NCI-H146 (cell line): ENCODE results near the gene ABCF2.

Source experiments
- DNase-seq: peaks from one replicate; lab custom pipeline; 2025; lab: John Stamatoyannopoulos, UW

ABCF2 gene

DNA sequence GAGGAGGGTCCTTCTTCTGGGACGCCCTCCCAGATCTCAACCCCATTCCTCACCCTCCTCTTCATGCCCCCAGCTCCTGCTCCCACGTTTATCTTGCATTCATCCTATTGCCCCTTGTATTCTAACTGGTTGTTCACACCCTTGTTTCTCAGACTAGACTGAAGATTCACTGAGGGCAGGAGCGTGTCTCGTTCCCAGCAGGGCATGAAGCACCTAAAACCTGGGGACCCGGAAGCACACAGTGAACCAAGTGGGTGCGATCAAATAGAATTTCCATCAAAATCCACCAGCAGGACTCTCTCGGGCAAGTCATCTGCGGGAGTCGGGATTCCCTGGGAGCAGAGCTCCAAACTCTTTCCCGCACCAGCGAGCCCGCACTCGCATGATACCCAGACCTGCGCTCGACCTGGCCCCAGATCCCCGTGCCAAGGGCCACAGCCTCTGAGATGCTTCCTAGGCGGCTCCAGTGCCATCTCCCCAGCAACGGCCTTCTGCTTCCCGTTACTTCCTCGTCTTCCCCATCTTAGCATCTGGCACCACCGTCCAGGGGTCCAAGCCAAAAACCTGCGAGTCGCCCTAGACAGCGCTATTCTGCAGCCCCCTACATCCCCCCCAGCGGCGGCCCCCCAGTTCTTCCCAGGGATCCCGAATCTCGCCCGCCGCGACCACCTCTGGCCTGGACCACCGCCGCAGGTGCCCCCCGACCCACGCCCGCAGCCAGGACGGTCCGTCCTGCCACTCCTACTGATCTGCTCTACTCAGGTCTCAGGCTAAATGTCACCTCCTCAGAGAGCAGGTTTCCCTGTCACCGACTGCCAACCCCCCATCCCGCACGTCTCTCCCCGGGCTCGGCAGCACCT, 53.4 kb downstream of the ABCF2 start:
- no peak for DNase-seq

DNA sequence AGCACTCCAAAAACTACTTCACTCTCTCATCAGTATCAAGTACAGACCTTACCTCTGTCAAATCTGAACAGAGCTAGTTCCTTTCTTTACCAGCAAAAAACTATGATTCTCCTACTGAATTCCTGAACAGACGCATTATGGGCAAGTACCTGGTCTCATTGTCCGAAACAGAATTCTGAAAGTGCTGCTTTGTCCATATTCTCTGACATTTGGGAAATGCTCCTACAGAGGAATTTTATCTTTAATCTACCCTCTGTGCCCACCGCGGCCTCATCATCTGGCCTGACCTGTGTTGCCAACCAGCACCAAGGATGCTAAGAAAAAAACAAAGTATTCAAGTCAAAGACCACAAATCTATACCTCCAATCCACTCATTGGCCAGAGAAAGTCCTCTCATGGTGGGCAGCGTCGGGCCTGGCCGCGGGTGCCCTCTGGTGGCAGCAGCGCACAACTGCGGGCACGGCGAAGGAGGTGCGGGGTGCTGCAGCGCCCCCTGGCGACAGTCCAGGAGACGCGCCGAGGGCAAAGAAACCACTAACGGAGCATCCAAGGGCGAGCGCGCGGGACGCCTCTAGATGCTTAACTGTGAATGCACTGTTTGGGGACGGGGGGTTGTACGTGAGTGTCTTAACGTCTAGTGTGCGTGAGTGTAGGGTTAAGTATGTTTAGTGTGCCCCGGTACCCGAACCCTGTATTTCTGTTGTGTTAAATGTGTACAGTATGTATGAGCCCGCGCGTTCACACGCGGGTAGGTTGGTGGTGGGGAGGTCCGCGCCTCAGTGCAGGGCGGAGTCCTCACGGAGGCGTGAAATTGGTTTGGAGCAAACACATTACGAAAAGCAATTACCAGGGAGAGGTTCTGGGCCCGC, 54.5 kb downstream of the ABCF2 start:
- DNase-seq: peak; percentile 57

DNA sequence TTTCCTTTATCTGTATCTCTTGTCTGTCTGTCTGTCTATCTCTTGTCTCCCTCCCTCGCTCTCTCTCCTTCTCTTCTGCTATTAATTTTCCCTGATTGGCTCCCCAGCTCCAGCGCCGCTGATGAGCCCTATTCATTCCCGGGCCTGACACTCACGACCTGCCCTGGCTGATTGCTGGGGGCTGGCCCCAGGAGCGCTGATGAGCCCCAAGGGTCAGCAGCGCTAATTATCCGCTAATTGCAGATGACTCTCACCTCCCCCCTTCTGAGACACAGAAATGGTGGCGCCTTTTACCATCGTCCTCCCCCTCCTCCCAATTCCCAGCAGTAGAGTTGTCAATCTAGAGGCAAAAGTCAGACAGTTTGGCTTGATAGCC, 58.2 kb downstream of the ABCF2 start:
- DNase-seq: no peak

DNA sequence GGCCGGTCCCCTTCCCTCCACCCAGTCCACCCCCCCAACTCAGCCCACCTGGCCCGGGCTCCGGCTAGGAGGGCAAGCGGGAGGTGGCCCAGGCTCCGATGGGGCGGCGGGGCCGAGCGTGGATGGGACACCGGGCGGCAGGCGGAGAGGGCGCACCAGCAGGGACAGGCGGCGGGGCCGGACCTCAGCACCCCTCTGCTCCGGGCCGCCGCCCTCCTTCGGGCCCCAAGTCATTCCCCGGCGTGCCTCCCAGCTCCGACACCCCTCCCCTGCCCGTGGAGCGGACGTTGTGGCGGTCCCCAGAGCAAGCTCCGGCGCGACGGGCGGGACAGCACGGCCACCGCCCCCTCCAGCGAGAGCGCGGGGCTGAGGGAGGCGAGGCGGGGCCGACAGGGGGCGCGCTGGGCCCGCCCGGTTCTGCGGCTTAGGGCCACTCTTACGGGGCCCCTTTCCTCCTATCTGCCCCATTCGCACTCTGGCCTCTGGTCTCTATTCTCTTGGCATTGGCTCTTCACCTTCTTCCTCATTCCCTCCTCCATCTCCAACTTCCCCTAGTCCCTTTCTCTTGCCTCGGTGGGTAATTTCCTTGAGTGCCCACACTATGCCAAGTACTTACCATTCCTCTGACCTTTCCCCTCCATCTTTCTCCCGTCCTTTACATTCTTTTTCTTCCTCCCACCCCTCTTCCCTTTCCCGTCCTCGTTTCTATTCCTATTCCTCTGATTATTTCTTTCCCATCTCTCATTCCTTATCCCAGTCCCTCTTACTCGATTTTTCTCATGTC, 58.8 kb downstream of the ABCF2 start:
- DNase-seq: peak; percentile 23

DNA sequence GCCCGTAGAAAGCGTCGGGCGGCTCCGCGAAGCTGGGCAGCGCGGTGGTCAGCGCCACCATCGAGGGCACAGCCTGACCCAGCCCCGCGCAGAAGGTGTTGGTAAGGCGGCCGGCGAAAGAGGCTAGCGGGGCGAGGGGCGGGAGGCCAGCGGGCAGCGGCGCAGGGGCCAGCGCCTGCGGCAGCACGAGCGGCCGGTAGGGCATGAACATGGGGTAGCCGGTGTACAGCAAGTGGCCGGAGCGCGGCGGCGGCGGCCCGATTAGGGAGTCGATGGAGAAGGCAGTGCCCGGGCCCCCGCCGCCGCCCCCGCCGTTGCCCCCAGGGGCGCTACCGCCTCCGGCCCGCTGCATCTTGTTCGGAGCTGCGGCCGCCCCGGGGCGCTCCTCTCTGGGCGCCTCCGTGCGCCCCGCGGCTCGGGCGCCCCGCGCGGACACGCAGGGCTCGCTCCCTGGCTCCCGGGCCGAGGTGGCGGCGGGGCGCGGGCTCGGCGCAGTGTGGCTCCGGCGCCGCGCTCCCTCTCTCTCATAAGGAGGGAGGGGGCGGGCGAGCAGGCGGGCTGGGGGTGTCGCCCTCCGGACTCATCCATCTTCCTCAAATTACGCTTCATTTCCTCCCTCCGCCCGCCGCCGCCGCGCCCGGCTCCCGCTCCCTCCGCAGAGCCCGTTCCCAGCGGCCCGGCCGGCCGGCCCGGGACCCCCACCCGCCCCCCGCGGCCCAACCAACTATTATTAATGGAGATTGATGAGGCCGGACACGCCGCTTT, 59.6 kb downstream of the ABCF2 start, which contains the start of gene GBX1:
TSS of gene GBX1 (minus strand) at position 498 of the 765 bp plus-strand sequence. CDS start at position 352, 146 bp downstream.
- peak; percentile 18 for DNase-seq

DNA sequence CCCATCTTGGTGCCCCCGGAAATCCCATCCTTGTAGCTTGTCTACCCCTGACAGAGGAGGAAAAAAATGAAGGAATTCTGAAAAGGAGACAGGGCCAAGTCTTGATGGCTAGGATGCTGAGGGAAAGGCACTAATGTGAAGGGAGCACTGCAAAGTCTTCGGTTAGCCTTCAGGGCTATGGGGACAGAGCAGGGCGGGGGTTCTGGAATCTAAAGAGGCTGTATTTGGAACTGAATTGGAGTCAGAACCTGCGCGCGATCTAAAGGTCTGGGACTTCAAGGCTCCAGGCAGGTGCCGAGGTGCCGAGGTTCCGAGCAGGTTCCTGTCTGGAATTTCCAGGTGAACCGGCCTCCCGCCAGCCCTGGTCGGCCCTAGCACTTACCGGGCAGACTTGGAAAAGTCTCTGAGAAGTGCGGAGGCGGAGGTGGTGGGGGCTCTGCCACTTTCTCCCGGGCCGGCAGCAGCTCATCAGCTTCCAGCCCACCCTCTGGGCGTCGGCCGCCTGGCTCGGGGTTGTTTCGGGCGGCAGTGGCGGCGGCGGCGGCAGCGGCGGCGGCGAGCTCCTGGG, 60.3 kb downstream of the ABCF2 start:
- no peak for DNase-seq
